ENCODE results near the gene ZNF821. TPM values are rescaled to one million over a fixed set of nuclear protein-coding genes. Genes with fewer than 3 reads are reported as not detected.

The ZNF821 gene
- total RNA-seq, 6 experiments from 2014 or later = 1.3 to 3.8 (median 1.7) TPM

- intact Hi-C loops (cut with DNase I) = no loop called here
- no peaks in the 10 kb centered on the region for H3K27me3 ChIP-seq
- no peak overlapping the region for H3K27ac ChIP-seq
- WGBS (ENCODE audit: insufficient coverage, low coverage, low lambda C conversion rate, missing lambda C conversion rate) = 94% methylated on average over 26 of the region's 32 CpGs
- H3K4me3 ChIP-seq = no peak overlapping the region
- peaks cover 0 to 22% (median 6%) of the 10 kb centered on the region in 4 donors for H3K4me1 ChIP-seq
- no peaks in the 10 kb centered on the region for H3K9me3 ChIP-seq
- ATAC-seq (no peak), DNase-seq (no peak)
- peaks cover 0 to 6% (median 0%) of the 10 kb centered on the region in 4 donors for H3K36me3 ChIP-seq
- TF ChIP-seq POLR2A (IDR thresholded peaks at IDR 0.05) = no peak
- no peak for TF ChIP-seq CTCF (IDR thresholded peaks at IDR 0.05)
Measured at GRCh38 chr16:71859762-71860521, 24.0 kb downstream of the ZNF821 start.

GRCh38 chr16:71855937-71856662 lies 27.9 kb downstream of the ZNF821 start:
- WGBS (ENCODE audit: insufficient coverage, low coverage, low lambda C conversion rate, missing lambda C conversion rate) = 84% methylated on average over 5 of the region's 5 CpGs
- ATAC-seq = peak in 2 of 4 donors; percentile 17 to 21
- Histone ChIP-seq H3K9me3 (no peaks in the 10 kb centered on the region), H3K4me1 (peaks cover 0 to 9% (median 3%) of the 10 kb centered on the region in 4 donors), H3K27me3 (no peaks in the 10 kb centered on the region), H3K4me3 (no peak overlapping the region), H3K36me3 (peaks cover 0 to 12% (median 3%) of the 10 kb centered on the region in 4 donors), H3K27ac (no peak overlapping the region)
- no peak for TF ChIP-seq CTCF (IDR thresholded peaks at IDR 0.05)
- TF ChIP-seq POLR2A (IDR thresholded peaks at IDR 0.05) = no peak
- DNase-seq = no peak
- intact Hi-C loops (cut with DNase I) = no loop called here

- peaks cover 0 to 21% (median 5%) of the 10 kb centered on the region in 4 donors for H3K36me3 ChIP-seq
- intact Hi-C loops (cut with DNase I) = no loop called here
- no peak overlapping the region for H3K27ac ChIP-seq
- 71% methylated on average over 4 of the region's 4 CpGs for WGBS (ENCODE audit: insufficient coverage, low coverage, low lambda C conversion rate, missing lambda C conversion rate)
- no peak overlapping the region for H3K4me3 ChIP-seq
- no peaks in the 10 kb centered on the region for H3K27me3 ChIP-seq
- no peak for DNase-seq
- TF ChIP-seq POLR2A (IDR thresholded peaks at IDR 0.05) (no peak), CTCF (IDR thresholded peaks at IDR 0.05) (no peak)
- peaks cover 0 to 9% (median 3%) of the 10 kb centered on the region in 4 donors for H3K4me1 ChIP-seq
- ATAC-seq = no peak
- no peaks in the 10 kb centered on the region for H3K9me3 ChIP-seq
Measured at GRCh38 chr16:71854369-71854948, 29.5 kb downstream of the ZNF821 start.

GRCh38 chr16:71853413-71853812 lies 30.6 kb downstream of the ZNF821 start:
- no peaks in the 10 kb centered on the region for H3K9me3 ChIP-seq
- H3K27me3 ChIP-seq = no peaks in the 10 kb centered on the region
- H3K36me3 ChIP-seq = peaks cover 0 to 32% (median 11%) of the 10 kb centered on the region in 4 donors
- no peaks in the 10 kb centered on the region for H3K4me1 ChIP-seq
- ATAC-seq = no peak
- 76% methylated on average over 4 of the region's 4 CpGs for WGBS (ENCODE audit: insufficient coverage, low coverage, low lambda C conversion rate, missing lambda C conversion rate)
- no peak for DNase-seq
- TF ChIP-seq POLR2A (IDR thresholded peaks at IDR 0.05) (no peak), CTCF (IDR thresholded peaks at IDR 0.05) (no peak)
- H3K4me3 ChIP-seq = no peak overlapping the region
- no peak overlapping the region for H3K27ac ChIP-seq
- intact Hi-C loops (cut with DNase I) = no loop called here

All from right lobe of liver (tissue), 6 donors.